ENCODE data around the gene ZFYVE28.

- TF ChIP-seq CTCF (IDR thresholded peaks at IDR 0.05 in 2 of 3, conservative IDR thresholded peaks at IDR 0.05 in 1 of 3; ENCODE audit: borderline replicate concordance in 1 of 3, insufficient read depth in 1 of 3, low read depth in 2 of 3, low read length in 2 of 3) (no peak), EZH2 (IDR thresholded peaks at IDR 0.05) (no peak), YY1 (IDR thresholded peaks at IDR 0.05; ENCODE audit: extremely low read depth, insufficient replicate concordance, low read depth, low read length) (no peak), POLR2A (IDR thresholded peaks at IDR 0.05; ENCODE audit: borderline replicate concordance, extremely low read depth, insufficient read depth, insufficient read length) (no peak), POLR2AphosphoS5 (IDR thresholded peaks at IDR 0.05; ENCODE audit: low read depth, low read length) (no peak), RAD21 (IDR thresholded peaks at IDR 0.05; ENCODE audit: low read depth) (no peak), ELF1 (IDR thresholded peaks at IDR 0.05; ENCODE audit: borderline replicate concordance, low read depth) (no peak), ZBTB33 (IDR thresholded peaks at IDR 0.05; ENCODE audit: extremely low read depth, insufficient replicate concordance, low read length) (no peak), ZNF274 (IDR thresholded peaks at IDR 0.05; ENCODE audit: low read depth, low read length) (no peak), FOSL1 (IDR thresholded peaks at IDR 0.05; ENCODE audit: low read depth) (no peak), SIN3A (IDR thresholded peaks at IDR 0.05; ENCODE audit: low read depth) (no peak), TCF7L2 (IDR thresholded peaks at IDR 0.05; ENCODE audit: borderline replicate concordance, extremely low read depth, insufficient read depth, insufficient read length) (no peak), MAX (IDR thresholded peaks at IDR 0.05) (no peak)
Observed at GRCh38 chr4:2388429-2389182, 29.8 kb downstream of the ZFYVE28 start.

All from HCT116 (cell line).